CD4-positive, alpha-beta T cell (primary cell): ENCODE data around the gene ATRNL1. TPM values are rescaled to one million over a fixed set of nuclear protein-coding genes. Genes with fewer than 3 reads are reported as not detected.

Experiments
- ATAC-seq: fragments of 200-7000 bp; cut with Tn5 transposase; one replicate; pipeline ENCODE4 v1.10.0; 2022; ENCODE audit warnings: mild to moderate bottlenecking; ENCODE audit not compliant: poor library complexity
- CTCF ChIA-PET: fragments of 350-600 bp; sonication (Branson Sonifier 250); formaldehyde crosslinking; loops from one replicate; lab custom pipeline; 2021; ENCODE audit warnings: antibody characterized with exemption, inconsistent platforms; lab: Charles Lee
- POLR2A ChIA-PET: fragments of 350-600 bp; sonication (Branson Sonifier 250); formaldehyde crosslinking; loops from one replicate; lab custom pipeline; 2021; ENCODE audit warnings: antibody characterized with exemption, inconsistent platforms; lab: Charles Lee
- DNase-seq, 14 experiments: peaks; one replicate each; pipeline ENCODE4 v3.0.0-alpha.2; 2013 to 2020; ENCODE audit warnings: mixed read lengths in 2 of 14
- H3K27ac ChIP-seq, 2 donors: one replicate each; pipeline versions ENCODE4 v1.5.1 to v1.7.0; 2013; ENCODE audit warnings: low read length in 2 of 2, low read depth in 1 of 2, mild to moderate bottlenecking in 1 of 2
- H3K27me3 ChIP-seq, 2 experiments: 1 replicate in 1 of 2; 2 replicates in 1 of 2; pipeline versions ENCODE4 v1.6.1 to v1.7.0; 2013; ENCODE audit warnings: low read length in 2 of 2, control low read depth in 1 of 2, mild to moderate bottlenecking in 1 of 2, moderate library complexity in 1 of 2; ENCODE audit not compliant: insufficient read depth in 2 of 2, control insufficient read depth in 1 of 2
- H3K36me3 ChIP-seq: one replicate; pipeline ENCODE4 v1.6.1; 2013; ENCODE audit warnings: low read length, control low read depth; ENCODE audit not compliant: insufficient read depth
- H3K4me1 ChIP-seq: one replicate; pipeline ENCODE4 v1.6.1; 2013; ENCODE audit warnings: low read length, control low read depth; ENCODE audit not compliant: insufficient read depth
- H3K4me3 ChIP-seq: one replicate; pipeline ENCODE4 v1.5.1; 2013; ENCODE audit warnings: mild to moderate bottlenecking, low read length, moderate library complexity
- H3K9me3 ChIP-seq, 2 experiments: 1 replicate in 1 of 2; 2 replicates in 1 of 2; pipeline versions ENCODE4 v1.6.1 to v1.7.0; 2013; ENCODE audit warnings: low read length in 2 of 2, mild to moderate bottlenecking in 2 of 2, control low read depth in 1 of 2, moderate library complexity in 1 of 2; ENCODE audit not compliant: control insufficient read depth in 1 of 2, insufficient read depth in 1 of 2
- H3K27ac Mint-ChIP-seq: one replicate; pipeline ENCODE4 v1.8.0; 2020; ENCODE audit warnings: mixed read lengths
- H3K27me3 Mint-ChIP-seq: one replicate; pipeline ENCODE4 v1.8.0; 2021; ENCODE audit warnings: mixed read lengths
- H3K36me3 Mint-ChIP-seq: one replicate; pipeline ENCODE4 v1.8.0; 2021; ENCODE audit warnings: low read depth, mixed read lengths
- H3K4me1 Mint-ChIP-seq: one replicate; pipeline ENCODE4 v1.8.0; 2021; ENCODE audit warnings: low read depth, mixed read lengths
- H3K4me3 Mint-ChIP-seq: one replicate; pipeline ENCODE4 v1.8.0; 2020; ENCODE audit warnings: mild to moderate bottlenecking, mixed read lengths
- H3K9me3 Mint-ChIP-seq: one replicate; pipeline ENCODE4 v1.8.0; 2020; ENCODE audit warnings: mixed read lengths
- CTCF ChIP-seq: fragments of 200-600 bp; IDR thresholded peaks from one replicate; pipeline ENCODE4 v1.8.0; 2022; ENCODE audit warnings: antibody characterized with exemption, mild to moderate bottlenecking
- intact Hi-C, 2 experiments: fragments of 100-400 bp; cut with DNase I in 1 of 2; cut with micrococcal nuclease in 1 of 2; formaldehyde crosslinking; loops; one replicate each; pipeline versions ENCODE4 v1.15.1 to v1.9.0; 2023 to 2025; cut with DNase I, micrococcal nuclease
- total RNA-seq, 174 experiments: library from RNA in 2 of 174; stranded (reverse) in 2 of 174; gene quantifications; one replicate each; pipeline ENCODE4 v1.2.3 and lab custom pipeline; 2021 to 2026

Gene ATRNL1
- total RNA-seq, 2 experiments from 2014 or later: not detected

- Histone ChIP-seq H3K27ac (no peak overlapping the region), H3K4me3 (no peak overlapping the region), H3K4me1 (no peaks in the 10 kb centered on the region), H3K27me3 (no peaks in the 10 kb centered on the region), H3K9me3 (peaks cover 0 to 3% of the 10 kb centered on the region in 2 experiments), H3K36me3 (no peaks in the 10 kb centered on the region)
- H3K4me3 Mint-ChIP-seq: no peak overlapping the region
- ChIA-PET POLR2A (no interaction called here), CTCF (no interaction called here)
- DNase-seq: no peak
- H3K9me3 Mint-ChIP-seq: no peaks in the 10 kb centered on the region
- H3K27me3 Mint-ChIP-seq: no peaks in the 10 kb centered on the region
- no peak overlapping the region for H3K27ac Mint-ChIP-seq
- no peak for TF ChIP-seq CTCF
- ATAC-seq: no peak
- no peaks in the 10 kb centered on the region for H3K36me3 Mint-ChIP-seq
- intact Hi-C loops: no loop called here
- H3K4me1 Mint-ChIP-seq: no peaks in the 10 kb centered on the region
These were observed 788.9 kb downstream of the ATRNL1 start for GRCh38 chr10:115882021-115882420.

DNA sequence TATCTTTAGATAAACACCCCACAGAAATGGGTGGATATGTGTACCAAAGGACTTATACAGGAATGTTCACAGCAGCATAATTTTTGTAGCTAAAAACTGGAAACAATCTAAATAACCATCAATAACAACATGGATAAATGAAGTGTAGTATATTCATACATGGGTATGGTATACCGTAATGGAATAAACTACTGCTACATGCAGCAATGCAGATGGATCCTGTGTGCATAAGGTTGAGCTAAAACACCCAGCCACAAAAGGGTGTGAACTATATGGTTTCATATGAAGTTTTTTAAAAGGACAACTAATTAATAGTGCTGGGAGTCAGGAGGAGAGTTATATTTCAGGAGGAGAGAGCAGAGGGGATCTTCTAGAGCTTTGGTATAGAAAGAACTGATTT lies 790.2 kb downstream of the ATRNL1 start:
- no peaks in the 10 kb centered on the region for H3K27me3 Mint-ChIP-seq
- H3K9me3 ChIP-seq: peaks cover 0 to 3% of the 10 kb centered on the region in 2 experiments
- no peaks in the 10 kb centered on the region for H3K27me3 ChIP-seq
- ChIA-PET POLR2A (no interaction called here), CTCF (interaction anchor here (1.0 kb wide), 1 partner anchor 8 kb away, joined by 4 read pairs; no protein-coding TSS in a partner anchor)
- H3K27ac ChIP-seq: no peak overlapping the region
- H3K4me1 ChIP-seq: no peaks in the 10 kb centered on the region
- no peaks in the 10 kb centered on the region for H3K9me3 Mint-ChIP-seq
- H3K4me3 ChIP-seq: no peak overlapping the region
- ATAC-seq: no peak
- no peaks in the 10 kb centered on the region for H3K4me1 Mint-ChIP-seq
- intact Hi-C loops: no loop called here
- DNase-seq: no peak
- no peak overlapping the region for H3K27ac Mint-ChIP-seq
- H3K36me3 Mint-ChIP-seq: no peaks in the 10 kb centered on the region
- no peak overlapping the region for H3K4me3 Mint-ChIP-seq
- no peaks in the 10 kb centered on the region for H3K36me3 ChIP-seq
- no peak for TF ChIP-seq CTCF

GRCh38 chr10:115884331-115884730 lies 791.2 kb downstream of the ATRNL1 start:
- Histone ChIP-seq H3K36me3 (no peaks in the 10 kb centered on the region), H3K27me3 (no peaks in the 10 kb centered on the region), H3K9me3 (peaks cover 0 to 3% of the 10 kb centered on the region in 2 experiments), H3K4me1 (no peaks in the 10 kb centered on the region), H3K27ac (no peak overlapping the region), H3K4me3 (no peak overlapping the region)
- no peak overlapping the region for H3K4me3 Mint-ChIP-seq
- ChIA-PET CTCF (interaction anchor here (0.8 kb wide), 1 partner anchor 17 kb away, joined by 3 read pairs; no protein-coding TSS in a partner anchor), POLR2A (no interaction called here)
- DNase-seq (no peak), ATAC-seq (no peak)
- no peaks in the 10 kb centered on the region for H3K27me3 Mint-ChIP-seq
- H3K27ac Mint-ChIP-seq: no peak overlapping the region
- no peaks in the 10 kb centered on the region for H3K36me3 Mint-ChIP-seq
- no peak for TF ChIP-seq CTCF
- intact Hi-C loops: no loop called here
- no peaks in the 10 kb centered on the region for H3K4me1 Mint-ChIP-seq
- H3K9me3 Mint-ChIP-seq: no peaks in the 10 kb centered on the region
